ENCODE data around the gene FAM217B.
"Not testable (repeated sequence)": the region's sequence is repeated elsewhere in the genome, so short reads cannot be mapped to it uniquely, and the experiment has no call there.

Gene FAM217B

DNA sequence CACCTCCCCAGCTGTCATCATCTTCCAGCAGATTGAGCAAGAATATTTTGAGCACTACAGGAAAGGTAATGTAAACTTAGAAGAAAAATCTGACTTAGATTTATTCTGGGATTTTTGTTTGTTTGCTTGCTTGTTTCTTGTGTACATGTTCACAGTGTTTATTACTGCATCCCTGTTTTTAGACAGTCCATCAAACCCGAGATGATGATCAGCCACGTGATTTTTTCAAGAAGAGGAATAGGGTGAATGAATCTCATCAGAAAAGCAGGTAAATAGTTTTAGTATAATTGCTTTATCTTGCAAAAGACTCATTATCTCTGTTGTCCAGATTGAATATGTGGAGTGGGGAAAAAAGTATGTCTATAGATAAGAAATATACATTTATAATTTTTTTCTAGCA is 2.1 kb downstream of the FAM217B start:
- Histone ChIP-seq H3K27me3 (ENCODE audit: insufficient read depth, low read length) (no peaks in the 10 kb centered on the region), H3K4me1 (ENCODE audit: insufficient read depth, low read length) (peaks cover 22% of the 10 kb centered on the region)

DNA sequence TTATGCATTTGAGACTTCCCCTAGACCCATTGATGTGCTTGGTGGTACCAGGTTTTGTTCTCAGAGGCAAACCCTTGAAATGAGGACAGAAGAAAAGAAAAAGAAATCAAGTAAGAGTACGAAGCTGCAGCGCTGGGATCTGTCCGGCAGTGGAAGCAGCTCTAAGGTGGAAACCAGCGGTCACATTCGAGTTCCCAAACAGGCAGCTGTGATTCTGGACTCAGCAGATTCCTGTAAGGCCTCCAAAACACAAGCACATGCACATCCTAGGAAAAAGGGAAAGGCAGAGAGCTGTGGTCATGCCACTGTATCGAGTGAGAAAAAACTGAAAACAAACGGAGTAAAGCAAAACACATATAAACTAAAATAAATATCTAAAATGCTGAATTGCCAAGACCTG is 4.5 kb downstream of the FAM217B start:
- Histone ChIP-seq H3K9me3 (ENCODE audit: low read length) (no peaks in the 10 kb centered on the region), H3K4me3 (ENCODE audit: low read length) (no peak overlapping the region), H3K4me1 (ENCODE audit: insufficient read depth, low read length) (peaks cover 20% of the 10 kb centered on the region), H2AFZ (ENCODE audit: low read depth, low read length) (no peak overlapping the region), H3K36me3 (ENCODE audit: insufficient read depth, low read length) (peaks cover 24% of the 10 kb centered on the region), H3K27me3 (ENCODE audit: insufficient read depth, low read length) (no peaks in the 10 kb centered on the region)

More for the DNA sequence above, 2.1 kb downstream of the FAM217B start:
- Histone ChIP-seq H2AFZ (ENCODE audit: low read depth, low read length) (no peak overlapping the region), H3K9me3 (ENCODE audit: low read length) (no peaks in the 10 kb centered on the region), H3K4me3 (ENCODE audit: low read length) (no peak overlapping the region), H3K36me3 (ENCODE audit: insufficient read depth, low read length) (peaks cover 24% of the 10 kb centered on the region)

DNA sequence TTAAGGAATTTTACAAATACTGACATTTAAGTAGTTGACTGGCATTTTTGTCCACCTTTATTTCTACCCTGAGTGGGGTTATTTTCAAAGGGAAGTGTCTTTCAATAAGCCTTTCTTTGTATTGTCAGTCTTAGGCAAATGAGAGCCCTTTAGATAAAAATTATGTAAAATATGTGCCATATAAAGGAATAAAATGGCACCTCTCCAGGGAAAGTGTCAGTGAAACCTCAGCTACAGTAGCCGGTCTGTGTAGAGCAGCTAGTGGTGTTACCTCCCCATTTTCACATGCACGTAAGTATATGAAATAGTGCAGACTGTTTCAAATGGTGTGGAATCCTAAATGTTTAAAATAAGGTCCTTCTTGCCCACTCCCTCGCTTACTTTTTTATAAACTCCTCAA is 5.0 kb downstream of the FAM217B start:
- H3K27me3 ChIP-seq (ENCODE audit: insufficient read depth, low read length): no peaks in the 10 kb centered on the region
- H3K4me3 ChIP-seq (ENCODE audit: low read length): no peak overlapping the region
- H3K4me1 ChIP-seq (ENCODE audit: insufficient read depth, low read length): peaks cover 20% of the 10 kb centered on the region
- H3K9me3 ChIP-seq (ENCODE audit: low read length): no peaks in the 10 kb centered on the region
- H3K36me3 ChIP-seq (ENCODE audit: insufficient read depth, low read length): peaks cover 24% of the 10 kb centered on the region
- no peak overlapping the region for H2AFZ ChIP-seq (ENCODE audit: low read depth, low read length)

DNA sequence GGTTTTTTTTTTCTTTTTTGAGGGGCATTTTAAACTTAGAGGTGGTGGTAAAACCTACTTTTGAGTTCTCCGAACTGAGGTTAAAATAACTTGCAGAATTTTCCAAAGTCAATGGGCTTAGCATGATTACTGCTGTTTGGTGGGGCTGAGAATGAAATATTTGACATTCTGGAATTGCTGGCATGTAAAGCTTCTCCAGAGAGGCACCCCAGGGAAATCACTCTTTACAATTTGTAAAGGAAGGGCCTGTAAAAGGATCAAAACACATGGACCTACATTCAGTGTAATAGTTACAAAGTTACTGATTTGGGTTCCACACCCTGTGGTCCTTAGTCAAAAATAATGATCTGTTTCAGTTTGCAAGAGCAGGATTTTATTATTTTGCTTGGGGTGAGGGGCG is 5.5 kb downstream of the FAM217B start:
- no peak overlapping the region for H2AFZ ChIP-seq (ENCODE audit: low read depth, low read length)
- no peak overlapping the region for H3K4me3 ChIP-seq (ENCODE audit: low read length)
- peaks cover 20% of the 10 kb centered on the region for H3K4me1 ChIP-seq (ENCODE audit: insufficient read depth, low read length)
- peaks cover 24% of the 10 kb centered on the region for H3K36me3 ChIP-seq (ENCODE audit: insufficient read depth, low read length)
- no peaks in the 10 kb centered on the region for H3K27me3 ChIP-seq (ENCODE audit: insufficient read depth, low read length)
- no peaks in the 10 kb centered on the region for H3K9me3 ChIP-seq (ENCODE audit: low read length)

DNA sequence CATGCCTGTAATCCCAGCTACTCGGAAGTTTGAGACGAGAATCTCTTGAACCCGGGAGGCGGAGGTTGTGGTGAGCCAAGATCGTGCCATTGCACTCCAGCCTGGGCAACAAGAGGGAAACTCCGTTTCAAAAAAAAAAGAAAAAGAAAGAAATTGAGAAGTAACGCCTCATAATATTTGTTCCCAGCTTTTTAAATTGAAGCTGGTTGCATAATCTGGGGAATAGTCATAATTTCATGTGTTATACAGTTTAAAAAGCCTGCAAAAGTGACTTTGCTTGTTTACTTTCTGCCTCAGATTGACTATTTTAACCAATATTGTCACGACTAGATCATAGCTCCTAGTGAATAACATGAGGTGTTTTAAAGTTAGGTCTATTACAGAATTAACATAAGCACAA is 7.2 kb downstream of the FAM217B start:
- Histone ChIP-seq H3K4me3 (ENCODE audit: low read length) (no peak overlapping the region), H3K9me3 (ENCODE audit: low read length) (no peaks in the 10 kb centered on the region), H3K27me3 (ENCODE audit: insufficient read depth, low read length) (no peaks in the 10 kb centered on the region), H2AFZ (ENCODE audit: low read depth, low read length) (no peak overlapping the region), H3K4me1 (ENCODE audit: insufficient read depth, low read length) (peaks cover 7% of the 10 kb centered on the region), H3K36me3 (ENCODE audit: insufficient read depth, low read length) (peaks cover 21% of the 10 kb centered on the region)

DNA sequence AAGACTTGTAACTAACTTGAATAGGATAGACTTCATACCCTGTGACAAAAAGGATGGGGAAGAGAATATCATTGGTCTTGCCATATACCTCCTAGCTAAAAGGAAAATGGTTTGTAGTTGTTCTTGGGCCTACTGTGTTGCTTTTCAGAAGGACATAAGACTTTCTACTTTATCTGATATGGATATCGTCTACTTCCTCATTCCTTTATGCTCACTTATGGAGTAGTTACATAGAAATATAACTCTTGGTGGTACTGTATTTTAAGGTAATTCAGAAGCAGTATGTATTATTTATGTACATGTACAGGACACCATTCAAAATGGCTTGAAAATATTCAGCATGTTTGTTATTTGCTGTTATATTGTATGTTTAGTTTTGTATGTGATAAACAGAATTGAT is 8.0 kb downstream of the FAM217B start:
- Histone ChIP-seq H3K4me3 (ENCODE audit: low read length) (no peak overlapping the region), H3K4me1 (ENCODE audit: insufficient read depth, low read length) (peaks cover 7% of the 10 kb centered on the region), H3K27me3 (ENCODE audit: insufficient read depth, low read length) (no peaks in the 10 kb centered on the region), H3K36me3 (ENCODE audit: insufficient read depth, low read length) (peaks cover 19% of the 10 kb centered on the region), H3K9me3 (ENCODE audit: low read length) (no peaks in the 10 kb centered on the region), H2AFZ (ENCODE audit: low read depth, low read length) (no peak overlapping the region)

DNA sequence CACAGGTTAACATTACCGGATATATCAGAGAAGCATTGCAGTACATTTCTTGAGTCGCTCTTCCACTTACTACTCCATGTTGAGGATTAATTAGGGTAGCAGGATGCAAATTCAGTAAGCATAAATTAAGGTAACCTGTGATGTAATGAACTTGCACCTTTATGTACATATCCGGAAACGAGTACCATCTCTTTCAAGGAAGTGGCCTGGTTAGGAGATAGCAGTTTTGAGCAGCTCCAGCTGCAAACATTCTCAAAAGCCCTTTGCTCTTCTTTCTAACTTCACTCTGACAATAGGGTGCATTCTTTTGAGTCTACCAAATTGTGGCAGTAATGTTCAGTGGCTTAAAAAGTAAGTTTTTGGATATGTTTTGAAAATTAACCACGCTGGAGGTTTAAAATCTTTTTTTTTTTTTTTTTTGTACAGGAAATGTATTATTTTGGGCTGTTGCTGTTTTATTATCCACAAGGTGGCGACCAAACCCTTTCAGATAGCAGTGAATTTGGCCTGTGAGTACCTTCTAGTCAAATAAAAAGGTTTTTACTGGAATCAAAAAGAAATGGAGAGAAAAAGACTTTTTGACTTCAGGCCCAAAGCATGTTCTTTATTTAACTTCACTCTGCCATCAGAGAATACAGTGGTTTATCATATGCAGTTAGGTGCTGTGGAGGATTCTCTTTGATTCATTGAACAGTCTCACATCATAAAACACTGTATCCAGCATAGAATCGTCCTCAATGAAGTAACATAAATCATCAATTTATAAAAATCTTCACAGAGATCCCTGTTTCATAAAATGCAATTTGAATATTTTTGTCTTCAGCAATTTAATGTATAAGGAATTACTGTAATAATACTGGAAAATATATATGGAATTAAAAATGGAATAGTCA is 8.9 kb downstream of the FAM217B start:
- Histone ChIP-seq H3K4me1 (ENCODE audit: insufficient read depth, low read length) (peaks cover 7% of the 10 kb centered on the region), H3K4me3 (ENCODE audit: low read length) (no peak overlapping the region), H3K27me3 (ENCODE audit: insufficient read depth, low read length) (no peaks in the 10 kb centered on the region), H2AFZ (ENCODE audit: low read depth, low read length) (no peak overlapping the region), H3K36me3 (ENCODE audit: insufficient read depth, low read length) (peaks cover 10% of the 10 kb centered on the region), H3K9me3 (ENCODE audit: low read length) (no peaks in the 10 kb centered on the region)

DNA sequence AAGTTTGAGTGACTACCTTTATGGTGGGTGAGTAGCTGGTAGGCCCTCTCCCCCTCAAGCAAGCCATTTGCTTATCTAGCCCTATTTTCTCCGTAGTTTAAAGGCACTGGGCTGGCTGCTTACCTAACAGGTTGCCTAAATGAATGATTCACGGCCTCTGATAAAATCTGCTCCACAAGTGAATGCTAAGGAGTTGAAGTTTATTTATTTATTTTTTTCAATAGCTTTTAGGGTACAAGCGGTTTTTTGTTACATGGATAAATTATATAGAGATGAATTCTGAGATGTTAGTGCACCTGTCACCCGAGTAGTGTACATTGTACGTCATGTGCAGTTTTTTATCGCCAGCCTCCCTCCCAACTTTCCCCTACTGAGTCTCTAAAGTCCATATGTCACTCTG is 9.7 kb downstream of the FAM217B start:
- H3K36me3 ChIP-seq (ENCODE audit: insufficient read depth, low read length): peaks cover 2% of the 10 kb centered on the region
- no peaks in the 10 kb centered on the region for H3K27me3 ChIP-seq (ENCODE audit: insufficient read depth, low read length)
- H3K9me3 ChIP-seq (ENCODE audit: low read length): no peaks in the 10 kb centered on the region
- H3K4me3 ChIP-seq (ENCODE audit: low read length): no peak overlapping the region
- H3K4me1 ChIP-seq (ENCODE audit: insufficient read depth, low read length): peaks cover 7% of the 10 kb centered on the region
- H2AFZ ChIP-seq (ENCODE audit: low read depth, low read length): no peak overlapping the region

DNA sequence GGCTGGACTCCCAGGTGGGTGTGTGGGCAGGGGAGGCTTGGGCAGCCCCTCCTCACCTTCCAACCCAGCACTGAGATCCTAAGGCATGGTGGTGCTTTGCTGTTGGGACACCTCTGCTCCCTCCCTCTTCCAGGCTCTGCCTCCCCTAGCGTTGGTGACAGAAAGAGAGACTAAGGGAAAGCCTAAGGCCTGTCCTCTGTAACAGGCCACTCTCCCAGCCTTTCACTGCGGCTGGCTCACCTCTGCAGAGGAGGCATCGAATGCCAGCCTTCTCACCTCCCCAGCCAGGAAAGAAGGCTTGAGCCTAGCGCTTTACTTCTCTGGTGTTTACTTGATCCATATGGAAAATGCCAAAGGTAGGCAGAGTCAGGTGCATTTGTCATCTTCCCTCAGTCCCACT is 14.5 kb downstream of the FAM217B start:
- Histone ChIP-seq H2AFZ (ENCODE audit: low read depth, low read length) (no peak overlapping the region), H3K9me3 (ENCODE audit: low read length) (no peaks in the 10 kb centered on the region), H3K27me3 (ENCODE audit: insufficient read depth, low read length) (no peaks in the 10 kb centered on the region), H3K36me3 (ENCODE audit: insufficient read depth, low read length) (no peaks in the 10 kb centered on the region), H3K4me1 (ENCODE audit: insufficient read depth, low read length) (peaks cover 4% of the 10 kb centered on the region), H3K4me3 (ENCODE audit: low read length) (no peak overlapping the region)

DNA sequence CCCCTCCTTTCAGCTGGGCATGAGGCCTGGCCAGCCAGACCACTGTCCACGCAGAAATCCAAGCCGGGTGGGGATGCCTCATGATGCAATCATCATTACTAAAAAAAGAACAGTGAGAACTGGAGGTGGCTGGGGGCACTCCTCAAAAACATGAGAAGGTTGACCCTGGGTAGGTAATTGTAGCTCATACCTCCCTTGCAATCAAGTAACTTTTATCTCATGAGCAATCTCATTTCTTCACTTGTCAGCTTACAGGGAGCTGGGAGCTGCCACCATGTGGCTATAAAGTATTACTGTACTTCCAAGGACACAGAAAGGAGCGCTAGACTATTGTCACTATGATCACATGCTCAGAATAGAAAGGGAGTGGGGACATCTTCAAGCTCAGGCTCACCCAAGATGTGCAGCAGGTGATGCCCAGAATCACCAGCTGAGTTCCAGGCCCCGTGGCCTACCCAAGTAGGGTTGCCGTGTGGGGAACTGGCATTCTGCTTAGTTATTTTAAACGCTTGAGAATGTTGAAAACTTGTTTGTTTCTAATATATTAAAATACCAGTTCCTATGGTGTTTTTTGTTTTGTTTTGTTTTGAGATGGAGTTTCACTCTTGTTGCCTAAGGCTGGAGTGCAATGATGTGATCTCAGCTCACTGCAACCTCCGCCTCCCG is 15.1 kb downstream of the FAM217B start:
- H3K9me3 ChIP-seq (ENCODE audit: low read length): no peaks in the 10 kb centered on the region
- peaks cover 4% of the 10 kb centered on the region for H3K4me1 ChIP-seq (ENCODE audit: insufficient read depth, low read length)
- no peaks in the 10 kb centered on the region for H3K36me3 ChIP-seq (ENCODE audit: insufficient read depth, low read length)
- no peak overlapping the region for H2AFZ ChIP-seq (ENCODE audit: low read depth, low read length)
- H3K27me3 ChIP-seq (ENCODE audit: insufficient read depth, low read length): no peaks in the 10 kb centered on the region
- H3K4me3 ChIP-seq (ENCODE audit: low read length): no peak overlapping the region

DNA sequence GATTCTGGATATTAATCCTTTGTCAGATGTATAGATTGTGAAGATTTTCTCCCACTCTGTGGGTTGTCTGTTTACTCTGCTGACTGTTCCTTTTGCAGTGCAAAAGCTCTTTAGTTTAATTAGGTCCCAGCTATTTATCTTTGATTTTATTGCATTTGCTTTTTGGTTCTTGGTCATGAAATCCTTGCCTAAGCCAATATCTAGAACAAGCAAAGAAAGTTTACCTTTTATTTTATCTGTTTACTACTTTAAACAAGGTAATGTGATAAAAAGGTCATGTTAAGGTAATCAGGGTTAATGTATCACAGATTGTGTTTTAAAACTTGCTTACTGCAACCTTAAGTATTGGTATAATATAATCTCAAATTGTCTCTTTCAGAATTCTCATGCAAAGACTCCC is 17.4 kb downstream of the FAM217B start:
- H3K4me3 ChIP-seq (ENCODE audit: low read length); H3K27me3 ChIP-seq (ENCODE audit: insufficient read depth, low read length): not testable (repeated sequence)

DNA sequence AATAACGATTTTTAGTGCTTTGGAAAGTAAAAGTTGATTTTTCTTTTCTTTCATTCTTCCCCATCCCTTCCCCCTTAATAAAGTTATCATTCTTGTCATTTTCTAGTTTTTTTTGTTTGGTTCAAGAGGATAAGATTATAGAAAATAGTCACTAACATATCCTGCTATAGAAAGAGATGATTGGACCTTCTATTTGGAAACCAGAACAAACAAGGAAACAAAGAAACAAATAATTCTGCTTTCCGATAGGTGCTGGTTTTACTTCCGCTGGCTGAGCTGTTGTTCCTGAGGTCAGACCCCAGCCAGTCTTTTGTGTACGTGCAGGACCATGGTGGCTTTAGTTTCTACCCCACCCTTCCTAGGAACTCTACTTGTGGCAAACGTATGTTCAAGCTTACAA is 17.9 kb downstream of the FAM217B start, which contains the start of gene CDH26:
CDH26 (plus strand) TSS at position 301 of the 400 bp plus-strand sequence. CDS start 304 bp downstream, outside the sequence.
- Histone ChIP-seq H3K27me3 (ENCODE audit: insufficient read depth, low read length) (no peaks in the 10 kb centered on the region), H3K4me3 (ENCODE audit: low read length) (no peak within 1 kb of the TSS), H2AFZ (ENCODE audit: low read depth, low read length) (no peak within 1 kb of the TSS), H3K36me3 (ENCODE audit: insufficient read depth, low read length) (no peaks in the 10 kb centered on the region), H3K4me1 (ENCODE audit: insufficient read depth, low read length) (peaks cover 4% of the 10 kb centered on the region), H3K9me3 (ENCODE audit: low read length) (no peaks in the 10 kb centered on the region)

More for the DNA sequence above, 17.4 kb downstream of the FAM217B start:
- not testable (repeated sequence) for H3K9me3 ChIP-seq (ENCODE audit: low read length); H3K4me1 ChIP-seq (ENCODE audit: insufficient read depth, low read length); H2AFZ ChIP-seq (ENCODE audit: low read depth, low read length); H3K36me3 ChIP-seq (ENCODE audit: insufficient read depth, low read length)

DNA sequence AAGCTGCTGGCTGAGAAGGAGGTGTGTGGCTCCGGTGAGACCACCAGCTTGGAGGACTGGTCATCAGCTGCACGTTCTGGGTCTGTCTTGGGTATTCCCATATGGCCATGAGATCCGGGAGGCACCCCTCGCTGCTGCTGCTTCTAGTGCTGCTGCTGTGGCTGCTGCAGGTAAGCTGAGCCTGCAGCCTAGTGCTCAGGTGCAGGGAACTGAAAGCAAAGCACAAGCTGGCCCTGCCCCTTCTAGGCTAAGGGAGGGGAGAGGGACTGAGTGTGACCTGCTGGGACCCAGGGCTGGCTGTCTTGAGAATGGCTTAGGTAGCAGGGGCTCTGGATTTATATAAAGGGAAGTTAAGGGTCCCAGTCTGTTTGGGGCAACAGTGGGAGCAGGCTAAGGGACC is 18.4 kb downstream of the FAM217B start:
- Histone ChIP-seq H3K4me1 (ENCODE audit: insufficient read depth, low read length) (peaks cover 4% of the 10 kb centered on the region), H3K27me3 (ENCODE audit: insufficient read depth, low read length) (no peaks in the 10 kb centered on the region), H2AFZ (ENCODE audit: low read depth, low read length) (no peak overlapping the region), H3K4me3 (ENCODE audit: low read length) (no peak overlapping the region), H3K9me3 (ENCODE audit: low read length) (no peaks in the 10 kb centered on the region), H3K36me3 (ENCODE audit: insufficient read depth, low read length) (no peaks in the 10 kb centered on the region)

All from neuron (in vitro differentiated cells).